GM18517 (cell line): Measurements from ENCODE around the gene RANGRF.
"Not testable (repeated sequence)": the region's sequence is repeated elsewhere in the genome, so short reads cannot be mapped to it uniquely, and the experiment has no call there.

Experiments used
- ATAC-seq: cut with Tn5 transposase; IDR thresholded peaks from one replicate; pipeline ENCODE4 v1.9.1; 2021; ENCODE audit warnings: mild to moderate bottlenecking, moderate library complexity; ENCODE audit not compliant: unreplicated experiment

The RANGRF gene, protein sequence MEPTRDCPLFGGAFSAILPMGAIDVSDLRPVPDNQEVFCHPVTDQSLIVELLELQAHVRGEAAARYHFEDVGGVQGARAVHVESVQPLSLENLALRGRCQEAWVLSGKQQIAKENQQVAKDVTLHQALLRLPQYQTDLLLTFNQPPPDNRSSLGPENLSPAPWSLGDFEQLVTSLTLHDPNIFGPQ

GRCh38 chr17:8288336-8289102, at the start of gene RANGRF:
TSS of gene RANGRF (plus strand) at chr17:8288670. CDS start at chr17:8288789, 119 bp downstream.
- peak; percentile 73 for ATAC-seq

DNA sequence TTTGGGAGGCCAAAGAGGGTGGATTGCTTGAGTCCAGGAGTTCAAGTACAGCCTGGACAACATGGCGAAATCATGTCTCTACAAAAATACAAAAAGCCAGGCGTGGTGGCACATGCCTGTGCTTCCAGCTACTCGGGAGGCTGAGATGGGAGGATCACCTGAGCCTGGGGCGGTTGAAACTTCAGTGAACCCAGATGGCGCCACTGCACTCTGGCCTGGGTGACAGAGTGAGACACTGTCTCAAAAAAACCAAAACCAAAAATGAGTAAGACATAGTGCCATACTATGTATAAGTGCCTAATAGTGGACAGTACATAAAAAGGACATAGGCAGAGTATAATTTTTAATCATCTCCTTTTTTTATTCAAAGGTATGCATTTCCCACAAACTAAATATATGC, 44.6 kb upstream of the RANGRF start:
- no peak for ATAC-seq

GRCh38 chr17:8244768-8245167, 43.7 kb upstream of the RANGRF start:
- no peak for ATAC-seq

- ATAC-seq = peak; percentile 30
These were observed 39.5 kb upstream of the RANGRF start, which contains the start of gene PFAS for GRCh38 chr17:8248751-8249607. TSS of gene PFAS (plus strand) at chr17:8249289. CDS start at chr17:8253938, 4,649 bp downstream.

- ATAC-seq = no peak
These were observed 38.6 kb upstream of the RANGRF start for GRCh38 chr17:8249621-8250500.

GRCh38 chr17:8251411-8251810, 37.1 kb upstream of the RANGRF start:
- not testable (repeated sequence) for ATAC-seq

- ATAC-seq = no peak
These were observed 34.7 kb upstream of the RANGRF start for GRCh38 chr17:8253801-8254200.

- ATAC-seq = no peak
These were observed 33.6 kb upstream of the RANGRF start for GRCh38 chr17:8254881-8255280.

DNA sequence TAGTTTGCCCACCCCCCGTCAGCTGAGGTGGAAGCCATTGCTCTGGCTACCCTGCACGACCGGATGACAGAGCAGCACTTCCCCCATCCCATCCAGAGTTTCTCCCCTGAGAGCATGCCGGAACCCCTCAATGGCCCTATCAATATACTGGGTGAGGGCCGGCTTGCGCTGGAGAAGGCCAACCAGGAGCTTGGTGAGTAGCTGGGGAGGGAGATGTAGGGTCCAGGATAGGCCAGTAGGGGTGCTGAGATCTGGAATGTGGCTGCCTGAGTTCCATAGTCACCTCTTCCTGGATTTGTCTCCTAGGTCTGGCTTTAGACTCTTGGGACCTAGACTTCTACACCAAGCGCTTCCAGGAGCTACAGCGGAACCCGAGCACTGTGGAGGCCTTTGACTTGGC, 33.0 kb upstream of the RANGRF start:
- no peak for ATAC-seq

DNA sequence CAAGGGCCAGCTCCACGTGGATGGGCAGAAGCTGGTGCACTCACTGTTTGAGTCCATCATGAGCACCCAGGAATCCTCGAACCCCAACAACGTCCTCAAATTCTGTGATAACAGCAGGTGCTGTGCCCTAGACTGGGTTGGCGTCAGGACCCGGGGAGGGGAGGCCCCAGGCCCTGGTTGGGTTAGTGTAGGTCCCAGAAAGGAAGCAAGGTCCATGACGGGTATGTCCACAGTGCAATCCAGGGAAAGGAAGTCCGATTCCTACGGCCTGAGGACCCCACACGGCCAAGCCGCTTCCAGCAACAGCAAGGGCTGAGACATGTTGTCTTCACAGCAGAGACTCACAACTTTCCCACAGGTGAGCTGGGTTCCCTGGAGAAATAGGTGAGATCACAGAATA, 32.2 kb upstream of the RANGRF start:
- ATAC-seq = no peak

DNA sequence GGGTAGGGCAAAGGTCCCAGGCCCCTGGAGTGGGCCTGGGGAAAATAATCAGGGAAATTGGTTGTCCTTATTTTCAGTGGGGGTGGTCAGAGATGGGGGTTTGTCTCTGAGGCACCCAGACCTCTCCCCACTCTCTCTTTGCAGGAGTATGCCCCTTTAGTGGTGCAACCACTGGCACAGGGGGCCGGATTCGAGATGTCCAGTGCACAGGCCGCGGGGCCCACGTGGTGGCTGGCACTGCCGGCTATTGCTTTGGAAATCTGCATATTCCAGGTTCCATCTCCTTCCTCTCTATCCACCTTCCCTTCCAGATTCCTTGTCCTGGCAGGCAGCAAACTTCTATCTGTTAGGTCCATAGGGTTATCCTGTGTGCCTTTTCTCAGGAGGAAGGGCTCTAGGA, 31.8 kb upstream of the RANGRF start:
- ATAC-seq = no peak

DNA sequence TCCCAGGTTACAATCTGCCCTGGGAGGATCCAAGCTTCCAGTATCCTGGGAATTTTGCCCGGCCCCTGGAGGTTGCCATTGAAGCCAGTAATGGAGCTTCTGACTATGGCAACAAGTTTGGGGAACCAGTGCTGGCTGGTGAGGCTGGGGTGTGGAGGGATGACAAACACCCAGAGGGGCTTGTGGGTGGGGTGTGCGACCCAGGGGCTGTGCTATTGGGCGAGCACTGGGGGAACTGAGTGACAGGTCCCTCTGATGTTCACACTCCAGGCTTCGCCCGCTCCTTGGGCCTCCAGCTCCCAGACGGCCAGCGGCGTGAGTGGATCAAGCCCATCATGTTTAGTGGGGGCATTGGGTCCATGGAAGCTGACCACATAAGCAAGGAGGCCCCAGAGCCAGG, 30.7 kb upstream of the RANGRF start:
- ATAC-seq = no peak

- no peak for ATAC-seq
These were observed 24.1 kb upstream of the RANGRF start for GRCh38 chr17:8264320-8264719.

GRCh38 chr17:8264836-8265542, 23.5 kb upstream of the RANGRF start:
- no peak for ATAC-seq

GRCh38 chr17:8266648-8267479, 21.6 kb upstream of the RANGRF start:
- no peak for ATAC-seq

DNA sequence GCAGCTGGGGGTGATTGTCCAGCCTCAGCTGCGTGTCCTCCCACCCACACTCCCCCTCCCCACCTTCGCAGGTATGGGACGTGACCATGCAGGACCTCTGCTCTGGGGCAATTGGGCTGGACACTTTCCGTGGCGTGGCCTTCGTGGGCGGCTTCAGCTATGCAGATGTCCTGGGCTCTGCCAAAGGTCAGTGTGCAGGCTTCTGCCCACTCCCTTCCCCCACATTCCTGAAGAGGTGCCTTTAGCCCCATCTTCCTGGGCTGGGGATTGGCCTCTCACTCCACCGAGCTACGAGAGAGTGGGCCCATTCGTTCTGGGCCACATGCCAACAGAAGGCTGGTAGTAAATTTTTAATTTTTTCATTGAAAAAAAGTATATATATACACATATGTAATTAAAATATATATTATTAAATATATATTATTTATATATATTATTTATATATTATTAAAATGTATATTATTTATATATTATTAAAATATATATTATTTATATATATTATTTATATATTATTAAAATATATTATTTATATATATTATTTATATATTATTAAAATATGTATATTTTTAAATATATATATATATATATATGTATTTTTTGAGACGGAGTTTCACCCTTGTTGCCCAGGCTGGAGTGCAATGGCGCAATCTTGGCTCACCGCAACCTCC, 20.9 kb upstream of the RANGRF start:
- ATAC-seq = no peak

- no peak for ATAC-seq
These were observed 19.7 kb upstream of the RANGRF start for GRCh38 chr17:8268550-8269298.

- no peak for ATAC-seq
These were observed 16.0 kb upstream of the RANGRF start for GRCh38 chr17:8272421-8272820.
